ENCODE data around the gene PSTPIP2.
"Not testable (repeated sequence)": the region's sequence is repeated elsewhere in the genome, so short reads cannot be mapped to it uniquely, and the experiment has no call there.

Gene PSTPIP2

DNA sequence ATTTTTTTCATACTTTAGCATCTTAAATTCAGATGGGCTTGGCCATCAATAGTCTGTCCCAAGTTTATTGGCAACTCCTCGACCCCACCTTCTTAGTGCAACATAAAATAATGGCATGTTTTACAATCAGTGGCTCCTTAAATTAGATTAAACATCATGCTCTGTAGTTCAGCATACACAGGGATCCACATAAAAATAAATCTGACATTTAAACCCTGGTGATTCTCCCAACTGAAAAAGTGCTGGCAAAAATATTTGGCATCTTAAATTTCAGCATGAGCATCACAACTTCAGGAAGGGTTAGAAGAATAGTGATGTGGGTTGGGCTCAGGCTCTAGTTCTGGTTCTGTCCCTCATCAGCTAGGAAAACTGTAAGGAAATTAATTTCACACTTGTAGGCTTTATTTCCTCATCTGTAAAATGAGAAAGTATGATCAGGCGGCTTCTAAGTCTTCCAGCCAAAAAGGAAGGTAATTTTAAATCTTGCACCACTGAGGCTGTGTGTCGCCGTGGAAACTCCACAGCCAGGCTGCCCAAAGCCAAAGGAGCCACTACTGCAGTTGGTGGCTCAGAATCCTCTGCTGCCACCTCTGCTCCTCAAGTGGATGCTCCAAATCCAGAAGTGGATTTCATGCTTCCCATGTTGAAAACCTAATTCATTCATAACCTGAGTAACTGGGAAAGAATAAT is 87.4 kb downstream of the PSTPIP2 start:
- DNase-seq (ENCODE audit: low spot score) = no peak

DNA sequence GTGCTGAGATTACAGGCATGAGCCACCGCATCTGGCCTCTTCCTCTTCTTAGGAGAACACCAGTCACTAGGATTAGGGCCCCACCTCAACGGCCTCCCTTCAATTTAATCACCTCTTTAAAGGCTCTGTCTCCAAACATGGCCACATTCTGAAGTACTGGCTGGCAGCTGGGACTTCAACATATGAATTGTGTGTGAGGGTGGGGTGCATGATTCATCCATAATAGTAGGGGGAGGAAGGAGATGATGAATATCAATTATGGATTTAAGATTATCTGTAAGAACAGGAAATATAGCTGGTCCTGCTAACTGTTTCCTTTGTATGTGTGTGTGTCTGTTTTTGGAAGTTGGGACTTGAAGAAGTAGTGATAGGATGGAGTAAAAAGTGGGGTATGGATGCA is 90.2 kb downstream of the PSTPIP2 start:
- DNase-seq (ENCODE audit: low spot score) = no peak

DNA sequence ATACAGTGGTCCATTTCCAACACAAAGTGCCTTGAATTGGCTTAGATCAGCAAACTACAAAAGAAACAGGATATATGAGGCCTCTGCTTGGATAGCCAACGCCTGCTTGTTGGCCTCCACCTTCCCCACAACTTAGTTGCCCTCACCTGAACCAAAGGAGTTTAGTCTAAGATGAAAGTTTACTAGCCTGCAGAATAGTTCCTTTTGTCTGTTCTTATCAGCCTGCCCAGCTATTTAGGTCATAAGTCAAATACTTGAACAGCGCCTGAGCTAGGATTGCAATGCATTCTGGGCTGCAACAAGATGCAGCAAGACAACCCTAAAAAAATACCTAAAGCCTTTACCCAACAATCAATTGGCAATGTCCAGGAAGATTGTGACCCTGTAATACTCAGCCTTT is 91.8 kb downstream of the PSTPIP2 start:
- no peak for DNase-seq (ENCODE audit: low spot score)

DNA sequence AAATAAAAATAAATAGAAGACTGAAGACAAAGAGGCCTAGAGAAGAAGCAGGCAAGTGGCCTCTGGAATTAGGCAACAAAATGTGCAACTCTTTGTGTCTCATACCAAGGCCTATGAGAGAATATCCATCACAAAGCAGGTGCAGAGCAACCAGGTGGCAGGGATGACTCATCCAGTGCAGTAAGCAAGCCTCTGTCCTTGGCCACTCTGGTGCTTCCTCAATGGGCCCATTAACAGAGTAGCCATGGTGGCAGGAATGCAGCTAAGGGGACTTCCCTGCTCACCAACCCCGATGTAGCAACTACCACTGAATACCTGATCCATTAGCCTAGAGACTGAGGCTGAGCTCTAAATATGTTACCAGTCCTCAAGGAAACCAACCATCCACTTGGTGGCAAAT is 94.0 kb downstream of the PSTPIP2 start:
- DNase-seq (ENCODE audit: low spot score) = no peak

DNA sequence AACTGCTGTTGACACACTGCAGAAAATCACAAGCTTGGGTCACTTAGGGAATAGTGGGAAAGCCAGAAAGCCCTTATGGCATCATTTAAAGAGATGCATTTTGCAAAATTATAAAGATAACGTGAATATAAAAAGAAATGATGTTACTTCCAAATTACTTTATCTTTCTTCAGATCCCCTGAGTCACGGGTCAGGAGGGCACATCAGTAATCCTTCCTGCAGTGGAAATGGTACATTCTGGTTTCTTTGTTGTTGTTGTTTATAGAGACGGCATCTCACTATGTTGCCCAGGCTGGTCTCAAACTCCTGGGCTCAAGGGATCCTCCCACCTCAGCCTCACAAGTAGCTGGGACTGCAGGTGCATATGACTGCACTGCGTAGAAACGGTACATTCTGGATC is 95.1 kb downstream of the PSTPIP2 start:
- no peak for DNase-seq (ENCODE audit: low spot score)

DNA sequence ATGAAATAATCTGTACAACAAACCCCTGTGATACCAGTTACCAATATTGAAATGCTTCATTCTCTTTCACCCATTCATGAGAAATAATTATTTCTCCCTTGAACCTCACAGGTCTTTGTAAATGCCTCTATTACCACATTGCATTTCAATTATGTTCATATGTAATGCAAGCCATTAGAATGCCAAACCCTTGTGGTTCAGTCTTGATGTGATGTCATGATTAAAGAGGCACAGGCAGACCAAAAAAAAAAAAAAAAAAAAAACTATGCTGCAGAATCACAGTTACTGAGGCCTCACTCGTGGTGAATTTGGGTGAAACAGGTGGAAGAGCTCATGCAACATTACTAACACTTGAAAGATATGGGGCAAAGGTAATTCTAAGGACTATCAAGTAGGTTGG is 95.5 kb downstream of the PSTPIP2 start:
- DNase-seq (ENCODE audit: low spot score) = no peak

DNA sequence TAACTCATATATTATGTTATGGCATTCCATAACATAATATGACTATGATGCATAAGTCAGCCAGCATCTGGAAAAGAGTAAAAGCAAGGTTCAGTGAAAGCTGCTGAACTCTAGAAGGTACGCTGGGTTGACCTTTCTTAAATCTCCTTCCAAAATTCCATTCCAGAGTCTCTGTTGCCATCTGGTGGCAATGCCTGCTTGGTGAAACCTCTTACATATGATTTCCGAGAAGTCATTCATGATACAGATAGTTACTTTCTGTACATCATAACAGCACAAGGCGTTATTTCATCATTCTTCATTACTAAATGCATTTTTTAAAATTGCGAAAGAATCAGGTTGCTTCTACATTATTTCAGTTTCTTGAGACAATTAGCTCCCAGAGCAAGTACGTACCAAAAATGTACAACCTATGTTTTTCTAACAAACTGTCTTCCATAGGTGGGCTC is 97.9 kb downstream of the PSTPIP2 start:
- peak; percentile 64 for DNase-seq (ENCODE audit: low spot score)

DNA sequence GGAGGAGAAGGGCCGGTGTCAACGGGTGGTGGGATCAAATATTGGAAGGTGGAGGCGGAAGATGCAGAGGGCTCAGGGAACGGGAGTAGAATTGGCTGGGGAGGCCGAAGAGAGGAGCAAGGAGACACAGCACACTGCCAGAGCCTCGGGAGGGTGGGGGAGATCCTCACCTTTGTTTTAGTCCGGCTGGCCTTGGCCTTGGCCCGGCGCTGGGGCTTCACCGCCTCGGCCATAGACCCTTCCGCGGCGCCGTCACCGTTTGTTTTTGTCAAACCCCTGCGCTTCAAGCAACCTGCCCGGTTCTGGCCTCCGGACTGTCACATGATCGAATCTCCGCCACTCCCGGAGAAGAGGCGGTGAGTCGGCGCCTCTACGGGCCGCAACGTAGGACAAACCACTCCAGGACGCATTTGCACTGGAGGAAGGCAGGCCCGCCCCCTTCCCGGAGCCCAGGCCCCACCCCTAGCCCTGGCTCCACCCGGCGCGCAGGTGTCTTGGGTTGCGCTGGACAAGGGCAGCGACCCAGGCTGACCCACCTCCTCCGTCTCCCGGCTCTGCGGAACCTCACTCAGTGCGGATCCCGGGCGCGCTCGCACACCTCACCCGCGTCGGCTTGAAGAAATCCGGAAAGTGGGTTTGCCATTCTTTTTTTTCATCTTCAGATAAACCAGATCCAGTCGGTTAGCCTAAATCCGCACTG is 104.9 kb downstream of the PSTPIP2 start, which contains the start of gene EPG5:
Gene EPG5, minus strand, starts transcription at position 323 of the 700 bp plus-strand sequence. Its CDS starts 90 bp downstream, at position 233.
- peak; percentile 92 for DNase-seq (ENCODE audit: low spot score)

DNA sequence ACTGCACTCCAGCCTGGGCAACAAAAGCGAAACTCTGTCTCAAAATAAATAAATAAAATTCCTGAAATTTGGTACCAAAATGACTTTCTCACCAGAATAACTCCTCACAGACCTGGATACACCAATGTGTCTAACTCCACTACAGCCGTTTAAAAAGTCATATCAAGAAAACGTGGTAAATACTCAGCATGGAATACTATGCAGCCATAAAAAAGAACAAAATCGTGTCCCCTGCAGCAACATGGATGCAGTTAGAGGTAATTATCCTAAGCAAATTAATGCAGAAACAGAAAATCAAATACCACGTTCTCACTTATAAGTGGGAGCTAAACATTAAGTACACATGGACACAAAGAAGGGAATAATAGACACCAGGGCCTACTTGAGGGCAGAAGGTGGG is 107.1 kb downstream of the PSTPIP2 start:
- DNase-seq (ENCODE audit: low spot score) = not testable (repeated sequence)

DNA sequence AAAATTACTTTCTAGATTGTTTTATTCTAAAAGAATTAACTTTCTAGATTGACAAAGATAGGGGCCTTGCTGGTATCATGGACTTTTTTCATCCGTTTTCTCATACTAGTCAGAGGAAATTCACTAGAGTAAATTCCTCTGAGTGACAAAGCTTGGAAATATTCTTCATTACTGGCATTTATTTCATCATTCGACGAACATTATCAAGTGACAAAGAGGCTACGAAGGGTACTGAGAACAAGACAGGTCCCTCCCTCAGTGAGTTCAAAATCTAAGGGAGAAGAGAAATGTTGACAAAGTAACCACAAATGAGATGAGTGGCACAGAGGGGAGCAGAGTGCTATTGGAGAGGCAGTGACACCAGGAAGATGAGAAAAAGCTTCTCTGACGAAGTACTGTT is 109.2 kb downstream of the PSTPIP2 start:
- peak; percentile 53 for DNase-seq (ENCODE audit: low spot score)

DNA sequence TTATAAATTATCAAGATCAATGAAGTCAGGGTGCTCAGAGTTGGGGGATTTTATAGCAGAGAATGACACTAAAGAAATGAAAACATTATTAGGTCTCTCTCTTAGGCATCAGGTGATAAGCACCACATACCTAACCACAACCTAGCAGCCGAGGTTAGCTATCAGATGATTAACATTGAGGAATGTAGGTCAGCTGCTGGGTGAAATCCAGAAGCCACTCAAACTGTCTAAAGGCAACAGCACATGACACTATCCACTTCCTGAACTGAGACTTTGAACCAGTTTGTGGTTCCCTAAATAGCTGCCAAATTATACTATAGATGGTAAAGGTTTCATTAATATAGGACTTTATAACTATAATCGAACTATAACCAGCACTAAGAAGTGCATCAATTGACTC is 109.6 kb downstream of the PSTPIP2 start:
- peak; percentile 35 for DNase-seq (ENCODE audit: low spot score)

DNA sequence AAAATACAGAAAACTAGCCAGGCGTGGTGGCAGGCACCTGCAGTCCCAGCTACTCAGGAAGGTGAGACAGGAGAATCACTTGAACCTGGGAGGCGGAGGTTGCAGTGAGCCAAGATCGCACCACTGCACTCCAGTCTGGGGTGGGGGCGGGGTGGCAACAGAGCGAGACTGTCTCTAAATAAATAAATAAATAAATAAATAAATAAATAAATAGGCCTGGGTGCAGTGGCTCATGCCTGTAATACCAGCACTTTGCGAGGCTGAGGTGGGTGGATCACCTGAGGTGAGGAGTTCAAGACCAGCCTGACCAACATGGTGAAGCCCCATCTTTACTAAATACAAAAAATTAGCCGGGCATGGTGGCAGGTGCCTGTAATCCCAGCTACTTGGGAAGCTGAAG is 112.6 kb downstream of the PSTPIP2 start:
- not testable (repeated sequence) for DNase-seq (ENCODE audit: low spot score)

DNA sequence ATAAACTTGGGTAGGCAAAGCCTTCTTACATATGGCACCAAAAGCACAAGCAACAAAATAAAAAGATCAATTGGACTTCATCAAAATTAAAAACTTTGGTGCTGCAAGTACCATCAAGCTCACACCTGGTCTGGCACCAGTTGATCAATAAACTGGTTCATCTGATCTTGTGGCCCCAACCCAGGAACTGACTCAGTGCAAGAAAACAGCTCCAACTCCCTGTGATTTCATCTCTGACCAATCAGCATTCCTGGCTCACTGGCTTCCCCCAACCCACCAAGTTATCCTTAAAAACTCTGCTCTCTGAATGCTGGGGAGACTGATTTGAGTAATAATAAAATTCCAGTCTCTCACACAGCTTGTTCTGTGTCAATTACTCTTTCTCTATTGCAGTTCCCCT is 113.3 kb downstream of the PSTPIP2 start:
- DNase-seq (ENCODE audit: low spot score) = no peak

DNA sequence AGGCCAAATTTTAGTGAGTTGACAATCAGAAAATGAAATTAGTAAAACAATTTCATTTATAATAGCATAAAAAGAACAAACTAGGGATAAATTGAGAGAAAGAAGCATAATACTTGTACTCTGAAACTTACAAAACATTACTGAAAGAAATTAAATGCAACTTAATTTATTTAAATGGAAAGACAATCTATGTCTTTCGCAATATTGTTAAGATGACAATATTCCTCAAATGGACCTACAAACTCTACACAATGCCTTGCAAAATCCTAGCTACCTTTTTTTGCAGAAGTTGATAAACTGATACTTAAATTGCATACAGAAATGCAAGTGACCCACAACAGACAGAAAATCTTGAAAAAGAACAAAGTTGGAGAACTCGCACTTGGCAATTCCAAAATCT is 114.0 kb downstream of the PSTPIP2 start:
- DNase-seq (ENCODE audit: low spot score) = no peak

DNA sequence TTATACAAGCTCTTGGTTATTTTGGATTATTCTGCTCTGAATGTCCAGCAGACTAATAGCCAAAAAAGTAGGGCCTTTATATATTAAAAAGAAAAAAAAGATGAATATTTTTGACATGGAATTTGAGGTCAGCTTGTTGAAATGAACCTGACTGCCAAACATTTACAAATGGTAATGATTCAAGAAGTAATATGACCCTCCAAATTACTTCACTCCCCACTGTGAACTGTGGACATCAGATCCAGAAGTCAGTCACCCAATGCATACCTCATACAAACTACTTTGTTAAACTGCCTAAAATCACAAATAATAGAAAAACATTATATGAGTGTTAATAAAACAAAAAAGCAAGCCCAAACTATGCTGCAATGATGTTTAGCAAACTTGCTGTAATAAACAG is 115.0 kb downstream of the PSTPIP2 start:
- DNase-seq (ENCODE audit: low spot score) = peak; percentile 43

DNA sequence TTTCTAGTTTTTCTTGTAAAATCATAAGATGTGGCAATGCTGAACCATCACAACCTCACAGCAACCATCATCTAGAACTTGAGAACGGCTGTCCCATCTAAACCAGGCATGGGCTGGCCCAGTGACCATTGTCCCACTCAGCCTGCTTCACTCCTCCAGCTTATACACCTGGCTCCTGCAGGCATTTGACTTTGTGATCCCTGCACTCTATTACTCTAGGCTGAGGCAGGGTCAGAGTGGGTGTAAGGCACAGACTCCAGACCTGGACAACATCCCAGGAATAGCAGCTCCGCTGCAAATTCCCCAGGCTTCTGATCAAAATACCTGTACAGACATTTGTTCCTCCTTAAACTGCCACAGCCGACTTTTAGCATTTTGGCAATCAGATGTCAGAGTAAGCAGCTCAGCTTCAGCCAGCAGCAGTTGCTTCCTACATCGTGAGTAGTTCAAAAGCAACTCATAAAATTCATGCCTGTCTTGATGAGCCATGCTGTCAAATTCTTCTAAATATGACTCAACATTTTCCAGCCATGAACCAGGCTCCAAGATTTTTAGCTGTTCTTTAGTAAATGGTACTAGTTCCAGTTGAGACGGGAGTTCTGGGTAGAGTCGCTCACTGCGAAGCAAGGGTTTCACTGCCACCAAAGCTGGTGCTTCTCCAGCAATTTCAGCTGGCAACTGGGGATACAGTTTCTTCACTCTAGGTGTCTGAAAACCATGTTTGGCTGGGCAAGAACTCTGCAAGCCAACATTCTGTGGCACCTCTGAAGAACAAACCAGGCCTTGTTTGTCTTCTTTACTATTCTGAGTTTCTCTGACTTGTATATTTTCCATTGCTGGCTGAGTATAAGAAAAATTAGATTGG is 117.8 kb downstream of the PSTPIP2 start:
- DNase-seq (ENCODE audit: low spot score) = peak; percentile 87

DNA sequence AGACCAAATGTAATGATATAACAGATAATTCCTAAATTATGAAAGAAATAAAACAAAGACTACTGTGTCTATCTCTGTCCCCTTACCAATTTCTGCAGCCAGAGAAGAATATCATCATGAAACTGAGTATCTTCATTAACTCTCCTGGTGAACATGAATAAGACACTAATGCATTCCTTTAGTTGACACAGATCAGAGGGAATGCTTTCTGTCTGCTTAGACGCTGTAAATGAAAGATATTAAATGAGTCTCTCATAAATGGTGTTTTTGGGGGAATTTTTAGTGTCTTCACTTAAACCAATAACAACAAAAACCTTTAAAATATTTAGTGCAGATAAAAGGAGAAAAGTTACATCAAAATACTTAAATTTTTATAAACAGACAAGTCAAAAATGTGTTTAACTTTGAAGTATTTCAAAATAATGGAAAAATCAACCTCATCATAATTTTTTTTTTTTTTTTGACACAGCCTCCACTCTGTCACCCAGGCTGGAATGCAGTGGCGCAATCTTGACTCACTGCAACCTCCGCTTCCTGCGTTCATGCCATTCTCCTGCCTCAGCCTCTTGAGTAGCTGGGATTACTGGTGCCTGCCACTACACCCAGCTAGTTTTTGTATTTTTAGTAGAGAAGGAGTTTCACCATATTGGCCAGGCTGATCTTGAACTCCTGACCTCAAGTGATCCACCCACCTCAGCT is 120.9 kb downstream of the PSTPIP2 start:
- DNase-seq (ENCODE audit: low spot score) = no peak

DNA sequence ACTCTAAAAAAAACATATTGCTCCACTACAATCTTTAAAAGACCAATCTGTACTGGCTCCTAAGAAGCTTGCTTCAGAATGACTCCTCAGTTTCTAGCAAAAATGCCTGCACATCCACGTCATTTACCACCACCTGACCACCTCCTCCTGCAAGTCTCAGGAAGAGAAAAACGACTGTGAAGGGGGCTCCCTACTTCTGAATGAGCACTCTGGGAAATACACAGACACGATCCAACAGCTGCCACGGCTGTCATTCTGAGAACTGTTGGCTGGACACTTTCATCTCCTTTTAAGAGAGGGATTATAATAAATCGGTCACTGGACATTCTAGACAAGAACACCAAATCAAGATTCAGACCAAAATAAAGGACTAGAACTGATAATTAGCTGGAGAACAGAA is 126.4 kb downstream of the PSTPIP2 start:
- no peak for DNase-seq (ENCODE audit: low spot score)

DNA sequence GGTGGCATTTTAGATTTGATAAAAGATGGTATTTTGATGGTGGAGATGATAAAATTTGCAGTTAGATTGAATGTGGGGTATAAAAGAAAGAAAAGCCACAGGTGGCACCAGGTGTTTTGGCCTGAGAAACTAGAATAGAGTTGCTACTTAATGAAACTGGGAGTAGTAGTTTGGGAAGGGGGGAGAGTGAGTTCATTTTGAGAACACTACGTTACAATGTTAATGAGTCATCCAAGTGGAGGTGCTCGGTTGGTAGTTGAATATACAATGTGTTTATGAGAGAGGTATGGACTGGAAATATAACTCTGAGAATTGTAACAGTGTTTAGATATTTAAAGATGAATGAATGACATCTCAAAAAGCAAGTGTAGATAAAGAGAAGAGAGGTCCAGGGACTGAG is 131.3 kb downstream of the PSTPIP2 start:
- DNase-seq (ENCODE audit: low spot score) = no peak

DNA sequence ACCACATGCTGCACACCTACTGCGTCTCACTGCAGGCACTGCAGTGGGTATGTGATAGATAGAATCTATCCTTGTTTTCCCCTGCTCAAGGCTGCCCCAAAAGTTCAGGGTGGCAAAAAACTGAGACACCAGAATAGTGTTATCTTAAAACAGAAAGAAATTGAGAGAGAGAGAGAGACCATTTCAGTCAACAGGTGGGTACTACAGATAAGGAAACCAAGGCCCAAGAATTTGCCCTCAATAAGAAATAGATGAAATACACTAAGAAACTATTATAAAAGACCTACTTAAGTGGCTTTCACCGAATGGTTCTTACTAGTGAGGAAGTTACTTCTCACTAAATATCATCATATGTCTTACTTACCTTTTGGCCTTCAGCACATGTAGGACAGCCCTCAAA is 132.8 kb downstream of the PSTPIP2 start:
- no peak for DNase-seq (ENCODE audit: low spot score)

DNA sequence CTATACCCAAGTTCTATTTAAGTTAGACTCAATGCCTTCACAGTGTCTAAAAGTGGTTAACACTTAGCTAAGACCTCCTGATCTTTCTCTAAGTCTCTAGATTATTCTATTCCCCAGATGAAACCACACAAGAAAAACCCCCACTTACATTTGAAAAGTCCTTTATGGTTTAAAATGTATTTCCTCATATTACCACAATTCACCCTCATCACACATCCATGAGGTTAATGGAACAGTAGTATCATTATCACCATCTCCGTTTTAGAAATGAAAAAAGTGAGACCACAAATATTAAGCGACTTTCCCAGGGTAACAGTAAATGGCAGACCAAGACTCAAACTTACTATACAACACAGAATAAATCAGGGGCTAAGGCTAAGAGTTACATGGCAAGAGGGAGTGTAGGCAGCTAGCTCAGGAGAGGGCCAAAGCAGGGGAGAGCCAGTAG is 133.5 kb downstream of the PSTPIP2 start:
- DNase-seq (ENCODE audit: low spot score) = no peak
